Measurements from ENCODE around the gene DNAH7.

DNA sequence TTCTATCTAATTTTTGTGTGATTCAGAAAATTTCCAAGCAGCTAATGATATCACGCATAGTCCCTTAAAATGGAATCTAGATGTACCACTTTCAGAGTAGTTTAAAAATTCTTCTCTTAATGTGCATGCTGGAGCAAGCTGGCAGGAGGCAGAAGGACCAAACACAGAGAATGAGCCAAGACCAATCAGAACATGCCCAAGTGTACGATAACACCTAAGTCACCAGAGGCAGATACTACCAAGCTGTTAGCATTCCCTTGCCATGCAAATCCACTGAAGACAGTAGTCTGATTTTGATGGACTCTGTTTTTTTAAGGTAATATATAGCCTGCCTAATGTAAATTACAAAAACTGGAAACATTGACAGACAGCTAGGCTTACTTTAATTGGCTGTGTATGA lies 109.3 kb downstream of the DNAH7 start:
- TF ChIP-seq, protein P1, sequence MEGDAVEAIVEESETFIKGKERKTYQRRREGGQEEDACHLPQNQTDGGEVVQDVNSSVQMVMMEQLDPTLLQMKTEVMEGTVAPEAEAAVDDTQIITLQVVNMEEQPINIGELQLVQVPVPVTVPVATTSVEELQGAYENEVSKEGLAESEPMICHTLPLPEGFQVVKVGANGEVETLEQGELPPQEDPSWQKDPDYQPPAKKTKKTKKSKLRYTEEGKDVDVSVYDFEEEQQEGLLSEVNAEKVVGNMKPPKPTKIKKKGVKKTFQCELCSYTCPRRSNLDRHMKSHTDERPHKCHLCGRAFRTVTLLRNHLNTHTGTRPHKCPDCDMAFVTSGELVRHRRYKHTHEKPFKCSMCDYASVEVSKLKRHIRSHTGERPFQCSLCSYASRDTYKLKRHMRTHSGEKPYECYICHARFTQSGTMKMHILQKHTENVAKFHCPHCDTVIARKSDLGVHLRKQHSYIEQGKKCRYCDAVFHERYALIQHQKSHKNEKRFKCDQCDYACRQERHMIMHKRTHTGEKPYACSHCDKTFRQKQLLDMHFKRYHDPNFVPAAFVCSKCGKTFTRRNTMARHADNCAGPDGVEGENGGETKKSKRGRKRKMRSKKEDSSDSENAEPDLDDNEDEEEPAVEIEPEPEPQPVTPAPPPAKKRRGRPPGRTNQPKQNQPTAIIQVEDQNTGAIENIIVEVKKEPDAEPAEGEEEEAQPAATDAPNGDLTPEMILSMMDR (IDR thresholded peaks at IDR 0.05): no peak
- TF ChIP-seq POLR2A (IDR thresholded peaks at IDR 0.05): no peak

Data from ovary (tissue), 3 donors.